Rectal smooth muscle tissue (tissue), 1 donor: Measurements from ENCODE around the gene PWWP2B.

Experiments
- H3K27ac ChIP-seq: one replicate; pipeline ENCODE4 v1.7.0; 2013; ENCODE audit warnings: low read depth, low read length, inconsistent platforms
- H3K27me3 ChIP-seq: one replicate; pipeline ENCODE4 v1.7.0; 2013; ENCODE audit warnings: low read length; ENCODE audit not compliant: control insufficient read depth, insufficient read depth
- H3K36me3 ChIP-seq: one replicate; pipeline ENCODE4 v1.7.0; 2013; ENCODE audit warnings: low read length; ENCODE audit not compliant: control insufficient read depth, insufficient read depth
- H3K4me1 ChIP-seq: one replicate; pipeline ENCODE4 v1.7.0; 2013; ENCODE audit warnings: low read length; ENCODE audit not compliant: control insufficient read depth, insufficient read depth
- H3K4me3 ChIP-seq: one replicate; pipeline ENCODE4 v1.7.0; 2013; ENCODE audit warnings: low read length
- H3K9ac ChIP-seq: one replicate; pipeline ENCODE4 v1.7.0; 2013; ENCODE audit warnings: low read length

PWWP2B gene

GRCh38 chr10:132409667-132410028 is 12.6 kb downstream of the PWWP2B start:
- Histone ChIP-seq H3K27me3 (no peaks in the 10 kb centered on the region), H3K36me3 (peaks cover 10% of the 10 kb centered on the region), H3K4me1 (peaks cover 37% of the 10 kb centered on the region), H3K4me3 (no peak overlapping the region), H3K27ac (no peak overlapping the region), H3K9ac (no peak overlapping the region)

- peaks cover 37% of the 10 kb centered on the region for H3K4me1 ChIP-seq
- no peak overlapping the region for H3K4me3 ChIP-seq
- no peaks in the 10 kb centered on the region for H3K27me3 ChIP-seq
- H3K36me3 ChIP-seq: peaks cover 10% of the 10 kb centered on the region
- H3K27ac ChIP-seq: peak overlapping the region; percentile 82
- no peak overlapping the region for H3K9ac ChIP-seq
Measured at GRCh38 chr10:132410056-132410778, 13.2 kb downstream of the PWWP2B start.

- Histone ChIP-seq H3K27ac (peak overlapping the region; percentile 82), H3K4me3 (peak overlapping the region; percentile 12), H3K27me3 (no peaks in the 10 kb centered on the region), H3K4me1 (peaks cover 37% of the 10 kb centered on the region), H3K9ac (no peak overlapping the region), H3K36me3 (peaks cover 6% of the 10 kb centered on the region)
Measured at GRCh38 chr10:132410779-132411532, 14.0 kb downstream of the PWWP2B start.

GRCh38 chr10:132411561-132412253 is 14.7 kb downstream of the PWWP2B start:
- no peak overlapping the region for H3K9ac ChIP-seq

GRCh38 chr10:132412316-132413192 is 15.6 kb downstream of the PWWP2B start:
- H3K4me3 ChIP-seq: no peak overlapping the region
- peaks cover 2% of the 10 kb centered on the region for H3K36me3 ChIP-seq
- H3K27ac ChIP-seq: peak overlapping the region; percentile 82
- H3K4me1 ChIP-seq: peaks cover 31% of the 10 kb centered on the region
- no peak overlapping the region for H3K9ac ChIP-seq
- H3K27me3 ChIP-seq: no peaks in the 10 kb centered on the region

More at GRCh38 chr10:132411561-132412253, 14.7 kb downstream of the PWWP2B start:
- H3K27ac ChIP-seq: peak overlapping the region; percentile 82
- H3K27me3 ChIP-seq: no peaks in the 10 kb centered on the region
- H3K4me3 ChIP-seq: peak overlapping the region; percentile 12
- H3K36me3 ChIP-seq: peaks cover 2% of the 10 kb centered on the region
- peaks cover 37% of the 10 kb centered on the region for H3K4me1 ChIP-seq

- Histone ChIP-seq H3K4me1 (peaks cover 27% of the 10 kb centered on the region), H3K27me3 (no peaks in the 10 kb centered on the region), H3K36me3 (peaks cover 2% of the 10 kb centered on the region), H3K9ac (no peak overlapping the region), H3K27ac (peak overlapping the region; percentile 37), H3K4me3 (no peak overlapping the region)
Measured at GRCh38 chr10:132413226-132414205, 16.5 kb downstream of the PWWP2B start.

GRCh38 chr10:132414402-132415016 is 17.5 kb downstream of the PWWP2B start:
- Histone ChIP-seq H3K4me3 (no peak overlapping the region), H3K9ac (no peak overlapping the region), H3K36me3 (peaks cover 2% of the 10 kb centered on the region), H3K27me3 (no peaks in the 10 kb centered on the region), H3K4me1 (peaks cover 31% of the 10 kb centered on the region), H3K27ac (no peak overlapping the region)

GRCh38 chr10:132415255-132415654 is 18.3 kb downstream of the PWWP2B start:
- H3K27me3 ChIP-seq: no peaks in the 10 kb centered on the region
- H3K4me1 ChIP-seq: peaks cover 37% of the 10 kb centered on the region
- H3K4me3 ChIP-seq: no peak overlapping the region
- H3K9ac ChIP-seq: no peak overlapping the region
- peaks cover 2% of the 10 kb centered on the region for H3K36me3 ChIP-seq
- no peak overlapping the region for H3K27ac ChIP-seq

GRCh38 chr10:132415956-132416355 is 19.0 kb downstream of the PWWP2B start:
- Histone ChIP-seq H3K9ac (no peak overlapping the region), H3K36me3 (peaks cover 2% of the 10 kb centered on the region), H3K4me1 (peaks cover 42% of the 10 kb centered on the region), H3K27me3 (no peaks in the 10 kb centered on the region), H3K27ac (no peak overlapping the region), H3K4me3 (no peak overlapping the region)

GRCh38 chr10:132416566-132417256 is 19.7 kb downstream of the PWWP2B start:
- H3K9ac ChIP-seq: no peak overlapping the region
- H3K4me3 ChIP-seq: no peak overlapping the region
- no peak overlapping the region for H3K27ac ChIP-seq

More at GRCh38 chr10:132416566-132417256, 19.7 kb downstream of the PWWP2B start:
- Histone ChIP-seq H3K4me1 (peaks cover 38% of the 10 kb centered on the region), H3K36me3 (peaks cover 2% of the 10 kb centered on the region), H3K27me3 (no peaks in the 10 kb centered on the region)
